Measurements from ENCODE around the gene C2orf80.
"Not testable (repeated sequence)": the region's sequence is repeated elsewhere in the genome, so short reads cannot be mapped to it uniquely, and the experiment has no call there.

Gene C2orf80

DNA sequence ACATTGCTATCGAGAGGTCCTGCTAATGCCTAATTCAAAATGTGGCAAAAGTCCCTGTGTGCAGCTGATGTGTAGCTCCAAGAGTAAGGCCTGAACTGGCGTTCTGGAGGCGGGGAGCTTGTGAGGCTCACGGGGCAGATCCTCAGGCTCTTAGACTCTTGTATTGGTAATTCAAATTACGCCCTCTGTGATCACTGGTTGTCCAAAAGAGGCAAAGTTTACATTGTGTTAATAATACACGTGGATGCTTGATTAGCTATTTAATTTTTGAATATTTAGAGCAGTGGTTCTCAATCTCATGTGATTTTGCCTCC lies 14.0 kb downstream of the C2orf80 start:
- DNase-seq = no peak

- DNase-seq = no peak
These were observed 14.6 kb downstream of the C2orf80 start for GRCh38 chr2:208175069-208175839.

GRCh38 chr2:208174144-208174543 lies 15.7 kb downstream of the C2orf80 start:
- DNase-seq = no peak

- DNase-seq = no peak
These were observed 17.7 kb downstream of the C2orf80 start for GRCh38 chr2:208172125-208172524.

DNA sequence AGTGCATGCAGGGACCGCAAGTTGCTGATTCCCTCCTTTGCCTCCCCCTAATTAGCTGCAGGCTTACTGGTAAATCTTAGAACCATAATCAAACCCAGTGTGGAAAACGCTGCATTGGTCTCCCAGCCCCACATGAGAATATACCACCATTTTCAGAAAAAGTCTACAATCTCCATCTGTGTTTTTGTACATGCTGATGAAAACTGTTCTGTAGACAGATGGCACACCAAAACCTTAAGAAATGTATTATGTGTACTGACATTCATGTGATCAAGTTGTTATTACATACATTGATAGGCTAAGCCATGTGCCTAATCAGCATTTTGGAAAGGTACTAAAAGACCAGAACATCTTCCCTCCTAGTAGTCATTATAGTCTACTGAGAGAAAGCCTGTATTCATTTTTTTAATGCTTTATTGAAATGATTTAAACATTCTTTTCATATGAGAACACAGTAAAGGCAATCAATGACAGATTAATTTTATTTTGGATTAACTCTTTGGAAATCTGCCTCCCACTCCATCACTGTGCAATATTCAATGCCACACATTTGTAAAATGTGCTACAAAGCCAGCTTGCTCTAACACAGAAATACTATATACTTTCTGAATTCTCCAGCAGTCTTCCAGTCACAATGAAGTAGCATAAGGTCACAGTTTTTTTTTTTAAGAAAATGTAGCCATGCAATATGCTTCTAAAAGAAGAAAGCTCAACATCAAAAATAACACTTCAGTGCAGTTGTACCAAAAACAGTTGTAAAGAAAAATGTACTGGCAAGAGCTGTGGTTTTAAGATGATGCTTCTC lies 24.7 kb downstream of the C2orf80 start:
- no peak for DNase-seq

DNA sequence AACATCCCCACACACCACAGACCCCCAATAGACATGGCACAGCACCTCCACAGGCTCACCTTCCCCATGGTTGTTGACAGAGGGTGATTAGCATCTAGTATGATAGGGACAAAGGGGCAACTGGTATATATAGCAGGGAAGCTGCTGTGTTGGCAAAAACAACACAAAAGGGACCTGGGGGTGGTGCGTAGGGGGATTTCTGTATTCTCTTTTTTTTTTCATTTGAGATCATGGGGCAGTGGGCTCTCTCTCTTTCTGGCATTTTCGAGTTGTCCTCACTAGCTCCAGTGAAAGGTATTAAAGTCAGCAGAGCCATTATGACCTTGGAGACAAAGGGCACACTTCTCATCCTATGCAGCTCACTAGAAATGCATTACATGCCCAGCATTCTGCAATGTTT lies 26.3 kb downstream of the C2orf80 start, which contains the start of gene CRYGA:
Gene CRYGA (minus strand): TSS at position 101 of the 400 bp plus-strand sequence. CDS start 33 bp downstream, at position 68.
- DNase-seq = no peak

- DNase-seq = no peak
These were observed 33.4 kb downstream of the C2orf80 start for GRCh38 chr2:208156439-208156838.

GRCh38 chr2:208153156-208153555 lies 36.7 kb downstream of the C2orf80 start:
- no peak for DNase-seq

- DNase-seq = no peak
These were observed 38.9 kb downstream of the C2orf80 start for GRCh38 chr2:208150956-208151355.

DNA sequence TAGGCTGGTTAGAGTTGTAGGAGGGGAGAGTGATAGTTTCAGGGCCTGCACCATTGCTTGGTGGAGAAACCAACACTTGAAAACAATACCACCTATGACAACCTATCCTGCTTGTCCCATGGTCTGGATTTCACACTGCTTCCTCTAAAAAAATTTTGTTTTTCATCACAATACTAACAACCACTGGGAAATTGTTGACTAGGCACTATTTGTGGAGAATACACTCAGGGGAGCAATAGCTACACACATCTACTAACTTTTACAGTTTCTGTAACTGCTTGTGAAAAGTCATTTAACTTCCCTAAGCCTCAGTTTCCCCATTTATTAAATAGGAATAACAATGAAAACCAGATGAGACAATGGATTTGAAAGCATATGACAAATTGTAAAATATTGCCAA lies 39.7 kb downstream of the C2orf80 start:
- no peak for DNase-seq

DNA sequence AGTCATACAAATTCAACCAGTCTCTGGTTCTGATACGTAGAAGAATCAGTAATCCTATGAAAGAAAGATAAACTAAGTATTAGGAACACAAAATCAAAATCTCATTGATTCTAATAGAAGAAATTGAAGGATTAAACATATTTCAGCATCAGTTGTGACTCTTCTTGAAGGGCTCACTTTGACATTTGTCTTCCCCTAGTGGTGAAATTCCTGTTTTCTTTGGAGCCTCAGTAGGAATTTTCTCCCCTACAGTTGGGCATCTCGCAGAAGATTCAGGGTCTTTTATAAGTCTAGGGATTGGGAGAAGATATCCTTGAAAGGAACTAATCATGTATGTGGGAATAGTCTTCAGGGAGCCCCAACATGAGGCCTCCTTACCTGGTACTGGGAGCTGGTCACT lies 41.0 kb downstream of the C2orf80 start:
- DNase-seq = no peak

- DNase-seq = no peak
These were observed 42.1 kb downstream of the C2orf80 start for GRCh38 chr2:208147759-208148158.

- no peak for DNase-seq
These were observed 42.8 kb downstream of the C2orf80 start for GRCh38 chr2:208147008-208147407.

DNA sequence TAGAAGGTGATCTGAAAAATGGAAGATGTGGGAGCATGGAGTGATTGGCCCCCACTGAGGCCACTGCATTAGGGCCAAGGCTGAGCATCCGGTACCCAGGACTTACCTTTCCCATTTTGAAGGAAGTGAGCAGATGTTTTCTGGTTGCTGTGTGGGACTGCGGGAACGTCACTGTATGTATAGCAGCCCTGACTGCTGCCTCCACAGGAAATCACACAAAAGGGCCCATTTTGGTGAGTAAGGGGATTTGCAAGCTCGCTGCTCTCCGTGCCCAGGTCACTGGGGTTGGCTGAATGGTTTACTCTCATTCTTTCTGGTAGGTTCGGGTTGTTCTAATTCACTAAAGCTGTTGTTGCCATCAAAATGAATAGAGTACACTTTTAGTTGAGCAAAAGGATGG lies 43.8 kb downstream of the C2orf80 start, which contains the start of gene CRYGB:
Gene CRYGB (minus strand): TSS at position 153 of the 400 bp plus-strand sequence. CDS start 38 bp downstream, at position 115.
- DNase-seq = no peak

DNA sequence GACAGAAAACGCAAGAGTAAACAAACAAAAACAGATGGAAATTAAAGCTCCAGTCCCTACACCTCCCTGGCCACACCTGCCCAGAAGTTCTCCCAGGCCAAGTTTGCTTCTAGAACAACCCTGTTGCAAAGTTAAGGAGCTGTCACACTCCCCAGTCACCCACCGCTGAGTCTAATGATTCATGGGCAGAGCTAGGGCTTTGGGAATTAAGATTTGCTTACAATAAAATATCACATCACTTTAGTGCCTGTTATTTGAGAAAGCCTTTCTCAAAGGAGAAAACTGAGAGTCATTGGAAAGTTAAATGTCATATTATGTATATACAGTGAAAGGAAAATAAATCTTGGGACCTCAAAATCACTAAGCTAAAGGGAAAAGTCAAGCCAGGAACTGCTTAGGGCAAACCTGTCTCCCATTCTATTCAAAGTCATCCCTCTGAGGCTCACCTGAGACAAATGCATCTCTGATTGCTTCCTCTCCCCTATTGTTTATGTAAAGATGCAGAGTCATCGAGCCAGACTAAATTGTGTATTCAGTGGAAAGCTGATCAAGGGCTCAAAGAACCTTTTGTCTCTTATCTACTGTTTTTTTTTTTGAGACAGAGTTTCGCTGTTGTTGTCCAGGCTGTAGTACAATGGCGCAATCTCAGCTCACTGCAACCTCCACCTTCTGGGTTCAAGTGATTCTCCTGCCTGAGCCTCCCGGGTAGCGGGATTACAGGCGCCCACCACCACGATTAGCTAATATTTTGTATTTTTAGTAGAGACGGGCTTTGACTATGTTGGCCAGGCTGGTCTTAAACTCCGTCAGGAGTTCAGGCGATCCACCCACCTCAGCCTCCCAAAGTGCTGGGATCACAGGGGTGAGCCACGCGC lies 46.7 kb downstream of the C2orf80 start:
- DNase-seq = no peak

DNA sequence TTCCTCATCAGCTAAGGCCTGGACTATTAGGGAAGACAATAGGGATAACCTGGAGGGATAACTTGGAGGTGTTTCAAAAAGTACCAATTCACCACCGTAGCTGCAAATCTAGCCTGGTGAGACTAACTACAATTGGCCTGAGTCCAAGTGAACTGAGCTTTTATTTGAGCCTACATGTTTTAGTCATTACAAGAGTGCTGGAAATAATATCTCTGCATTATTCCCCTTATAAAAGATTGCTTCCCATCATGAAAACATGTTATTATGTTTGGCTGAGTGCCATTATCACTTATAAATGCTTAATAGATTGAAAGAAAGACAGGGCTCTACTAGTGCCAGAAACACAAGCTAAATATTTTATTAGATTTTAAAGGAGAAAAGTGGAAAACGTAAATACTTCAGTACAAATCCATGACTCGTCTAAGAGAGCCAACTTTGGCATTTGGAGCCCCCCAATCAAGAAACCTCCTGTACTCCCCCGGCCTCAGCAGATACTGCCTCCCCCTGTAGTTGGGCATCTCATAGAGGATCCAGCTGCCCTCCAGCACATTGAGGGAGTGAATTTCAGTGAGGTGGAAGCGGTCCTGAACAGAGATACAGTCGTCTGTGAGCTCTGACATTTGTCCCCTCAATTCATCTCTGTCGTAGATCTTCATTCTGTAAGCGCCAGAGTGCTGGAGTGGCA lies 47.4 kb downstream of the C2orf80 start:
- DNase-seq = no peak

GRCh38 chr2:208139447-208139846 lies 50.4 kb downstream of the C2orf80 start:
- DNase-seq = no peak

DNA sequence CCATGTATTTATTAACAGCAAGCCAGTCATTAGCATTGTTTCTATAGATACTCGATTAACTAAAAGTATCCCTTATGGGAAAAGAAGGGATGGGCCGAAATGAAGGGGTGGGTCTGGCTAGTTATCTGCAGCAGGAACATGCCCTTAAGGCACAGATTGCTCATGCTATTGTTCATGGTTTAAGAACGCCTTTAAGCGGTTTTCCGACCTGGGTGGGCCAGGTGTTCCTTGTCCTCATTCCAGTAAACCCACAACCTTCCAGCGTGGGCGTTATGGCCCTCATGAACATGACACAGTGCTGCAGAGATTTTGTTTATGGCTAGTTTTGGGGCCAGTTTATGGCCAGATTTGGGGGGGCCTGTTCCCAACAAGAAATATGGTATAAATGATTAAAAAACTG lies 51.5 kb downstream of the C2orf80 start:
- DNase-seq = not testable (repeated sequence)

- no peak for DNase-seq
These were observed 53.1 kb downstream of the C2orf80 start for GRCh38 chr2:208136716-208137094.

GRCh38 chr2:208135794-208136715 lies 53.8 kb downstream of the C2orf80 start:
- DNase-seq = no peak

DNA sequence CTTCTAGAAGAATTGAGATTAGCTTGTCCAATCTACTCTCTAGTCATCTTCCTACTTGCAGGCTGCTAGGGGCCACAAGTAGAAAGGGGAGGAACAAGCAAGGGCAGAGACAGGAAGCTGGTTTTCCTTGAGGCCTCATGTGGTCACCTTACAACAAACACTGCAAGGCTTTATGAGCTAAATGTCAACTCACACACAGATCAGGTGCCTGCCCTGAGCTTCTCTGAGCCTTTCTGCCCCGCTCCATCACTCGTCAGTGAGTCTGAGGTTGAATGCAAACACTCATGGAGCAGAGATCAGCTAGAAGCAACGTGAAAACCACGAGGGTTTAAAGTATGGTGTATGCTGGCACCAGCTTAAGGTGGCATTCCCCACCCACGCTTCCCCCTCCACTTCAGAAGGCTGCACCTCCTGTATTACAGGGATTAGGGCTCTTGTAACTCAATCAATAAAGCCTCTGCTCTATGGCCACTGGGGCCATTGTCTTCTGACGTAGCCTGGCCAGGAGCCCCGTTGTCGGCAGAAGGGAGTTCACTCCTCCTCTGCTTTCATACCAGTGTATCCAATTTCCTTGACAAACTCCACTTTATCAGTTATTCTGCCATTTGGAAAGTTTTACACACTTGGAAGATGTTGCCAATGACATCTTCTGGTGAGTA lies 54.8 kb downstream of the C2orf80 start:
- DNase-seq = no peak

Data from activated gamma-delta T cell (primary cell).